PC-9 (cell line): ENCODE data around the gene CNTN4. TPM values are rescaled to one million over a fixed set of nuclear protein-coding genes. Genes with fewer than 3 reads are reported as not detected.

Experiments
- BruUV-seq: library from RNA; stranded (reverse); fragments of 400-500 nt; replicated peaks from 2 replicates; lab custom pipeline; 2021; lab: Mats Ljungman, UMichigan
- CTCF ChIA-PET: fragments of 300-600 bp; sonication (Branson Sonifier 250); formaldehyde crosslinking; loops from one replicate; lab custom pipeline; 2022; ENCODE audit warnings: antibody characterized with exemption; lab: Charles Lee
- POLR2A ChIA-PET: fragments of 300-600 bp; sonication (Branson Sonifier 250); formaldehyde crosslinking; loops from one replicate; lab custom pipeline; 2022; ENCODE audit warnings: antibody characterized with exemption; ENCODE audit not compliant: unreplicated experiment; lab: Charles Lee
- DNase-seq, 2 experiments: peaks; one replicate each; pipeline versions ENCODE4 v3.0.0 to v3.0.0-alpha.2; 2015 to 2022; ENCODE audit warnings: mixed read lengths in 1 of 2
- H2AFZ ChIP-seq: fragments of 200-600 bp; sonication (generic); 2 replicates; pipeline ENCODE4 v1.8.1; 2017; ENCODE audit warnings: antibody characterized with exemption
- H3F3A ChIP-seq: fragments of 200-600 bp; sonication (generic); 2 replicates; pipeline ENCODE4 v1.8.1; 2017; ENCODE audit warnings: antibody characterized with exemption, mild to moderate bottlenecking, low read depth; ENCODE audit not compliant: insufficient read depth
- H3K27ac ChIP-seq: fragments of 200-600 bp; sonication (generic); 2 replicates; pipeline ENCODE4 v1.6.1; 2016; ENCODE audit warnings: mixed run types
- H3K27me3 ChIP-seq: fragments of 200-600 bp; sonication (generic); 2 replicates; pipeline ENCODE4 v1.6.1; 2016; ENCODE audit warnings: low read depth, mixed run types; ENCODE audit not compliant: insufficient read depth
- H3K36me3 ChIP-seq: fragments of 200-600 bp; sonication (generic); 2 replicates; pipeline ENCODE4 v1.6.1; 2016; ENCODE audit warnings: low read depth, mixed run types
- H3K4me1 ChIP-seq: fragments of 200-600 bp; sonication (generic); replicated peaks from 2 replicates; pipeline ENCODE4 v1.6.1; 2016; ENCODE audit warnings: mixed run types; ENCODE audit not compliant: insufficient read depth
- H3K4me2 ChIP-seq: fragments of 200-600 bp; sonication (generic); 2 replicates; pipeline ENCODE4 v1.6.1; 2017; ENCODE audit warnings: mixed run types
- H3K4me3 ChIP-seq: fragments of 200-600 bp; sonication (generic); 2 replicates; pipeline ENCODE4 v1.6.1; 2016; ENCODE audit warnings: mixed run types
- H3K79me2 ChIP-seq: fragments of 200-600 bp; sonication (generic); 2 replicates; pipeline ENCODE4 v1.6.1; 2017; ENCODE audit warnings: low read depth, mixed run types
- H3K9me2 ChIP-seq: fragments of 200-600 bp; sonication (generic); 2 replicates; pipeline ENCODE4 v1.8.1; 2017; ENCODE audit warnings: mild to moderate bottlenecking; ENCODE audit not compliant: insufficient read depth
- H3K9me3 ChIP-seq: fragments of 200-600 bp; sonication (generic); 2 replicates; pipeline ENCODE4 v1.8.1; 2016; ENCODE audit warnings: low read depth; ENCODE audit not compliant: insufficient read depth
- H4K20me1 ChIP-seq: fragments of 200-600 bp; sonication (generic); 2 replicates; pipeline ENCODE4 v1.8.1; 2017; ENCODE audit not compliant: insufficient read depth
- EZH2 ChIP-seq: fragments of 200-600 bp; sonication (generic); IDR thresholded peaks from 2 replicates; pipeline ENCODE4 v1.8.0; 2017; ENCODE audit warnings: antibody characterized with exemption, low read depth
- intact Hi-C: fragments of 100-400 bp; cut with micrococcal nuclease; formaldehyde crosslinking; loops from one replicate; pipeline ENCODE4 v1.10.0; 2022; ENCODE audit not compliant: unreplicated experiment
- total RNA-seq: library from RNA; stranded (reverse); gene quantifications from 2 replicates; pipeline ENCODE4 v1.2.3, GENCODE V29; 2021
- TF ChIP-seq, protein P1 (sequence below): fragments of 200-600 bp; sonication (generic); conservative IDR thresholded peaks from 2 replicates; pipeline ENCODE4 v1.6.1; 2017; ENCODE audit warnings: mixed run types, antibody characterized with exemption, mild to moderate bottlenecking, moderate library complexity

Gene CNTN4
- total RNA-seq, 1 experiment from 2014 or later, result not detected

DNA sequence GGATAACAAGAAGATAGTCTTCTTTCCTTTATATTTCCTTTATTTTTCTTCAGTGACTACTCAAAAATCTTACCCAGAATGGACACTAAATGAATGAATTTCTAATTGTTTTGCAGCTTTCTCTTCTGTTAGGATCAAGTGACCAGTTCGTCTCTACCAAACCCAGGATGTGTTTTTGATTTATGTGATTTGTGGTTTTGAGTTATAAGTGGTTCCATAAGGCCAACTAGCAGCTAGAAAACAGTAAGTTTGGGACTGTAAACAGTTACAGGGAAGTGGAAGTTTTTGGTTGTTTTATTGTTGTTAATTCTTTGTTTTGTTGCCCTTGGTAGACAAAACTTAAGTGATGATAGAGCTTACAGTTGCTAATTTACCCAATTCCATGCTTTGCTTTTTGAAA is 555.0 kb downstream of the CNTN4 start:
- POLR2A ChIA-PET, result no interaction called here
- intact Hi-C loops, result no loop called here
- Histone ChIP-seq H3K4me2 (no peak overlapping the region), H4K20me1 (no peaks in the 10 kb centered on the region), H3F3A (no peaks in the 10 kb centered on the region), H3K79me2 (no peaks in the 10 kb centered on the region), H3K9me3 (no peaks in the 10 kb centered on the region), H3K27ac (no peak overlapping the region), H3K4me3 (no peak overlapping the region), H3K36me3 (no peaks in the 10 kb centered on the region), H2AFZ (no peak overlapping the region), H3K4me1 (no peaks in the 10 kb centered on the region), H3K27me3 (no peaks in the 10 kb centered on the region), H3K9me2 (no peaks in the 10 kb centered on the region)
- DNase-seq, result no peak
- no TSS peak for BruUV-seq
- TF ChIP-seq, protein P1, sequence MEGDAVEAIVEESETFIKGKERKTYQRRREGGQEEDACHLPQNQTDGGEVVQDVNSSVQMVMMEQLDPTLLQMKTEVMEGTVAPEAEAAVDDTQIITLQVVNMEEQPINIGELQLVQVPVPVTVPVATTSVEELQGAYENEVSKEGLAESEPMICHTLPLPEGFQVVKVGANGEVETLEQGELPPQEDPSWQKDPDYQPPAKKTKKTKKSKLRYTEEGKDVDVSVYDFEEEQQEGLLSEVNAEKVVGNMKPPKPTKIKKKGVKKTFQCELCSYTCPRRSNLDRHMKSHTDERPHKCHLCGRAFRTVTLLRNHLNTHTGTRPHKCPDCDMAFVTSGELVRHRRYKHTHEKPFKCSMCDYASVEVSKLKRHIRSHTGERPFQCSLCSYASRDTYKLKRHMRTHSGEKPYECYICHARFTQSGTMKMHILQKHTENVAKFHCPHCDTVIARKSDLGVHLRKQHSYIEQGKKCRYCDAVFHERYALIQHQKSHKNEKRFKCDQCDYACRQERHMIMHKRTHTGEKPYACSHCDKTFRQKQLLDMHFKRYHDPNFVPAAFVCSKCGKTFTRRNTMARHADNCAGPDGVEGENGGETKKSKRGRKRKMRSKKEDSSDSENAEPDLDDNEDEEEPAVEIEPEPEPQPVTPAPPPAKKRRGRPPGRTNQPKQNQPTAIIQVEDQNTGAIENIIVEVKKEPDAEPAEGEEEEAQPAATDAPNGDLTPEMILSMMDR, result no peak
- no peak for TF ChIP-seq EZH2
- CTCF ChIA-PET, result no interaction called here

DNA sequence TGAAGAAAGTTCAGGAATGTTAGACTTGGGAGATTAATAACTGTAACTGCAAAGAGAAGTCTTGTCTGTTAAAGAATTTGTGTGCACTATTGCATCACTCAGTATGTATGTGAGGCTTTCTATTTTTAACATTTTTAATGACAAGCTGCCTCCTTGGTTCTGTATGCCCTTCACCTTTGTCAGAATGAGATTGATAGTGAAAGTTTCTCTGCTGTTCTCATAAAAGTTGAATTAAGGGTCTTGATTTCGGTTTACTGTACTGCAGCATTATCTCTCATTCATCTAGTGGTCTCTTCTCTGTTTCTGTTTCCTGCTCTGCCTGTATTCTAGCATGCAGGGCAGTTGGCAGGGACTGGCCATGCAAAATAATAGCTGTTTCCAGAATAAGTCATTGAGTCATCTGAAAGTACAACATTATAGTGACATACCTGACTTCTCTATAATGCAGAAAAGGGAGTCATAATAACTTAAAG is 556.6 kb downstream of the CNTN4 start:
- CTCF ChIA-PET, result no interaction called here
- no peaks in the 10 kb centered on the region for H3K9me2 ChIP-seq
- no peak overlapping the region for H2AFZ ChIP-seq
- no peaks in the 10 kb centered on the region for H3F3A ChIP-seq
- DNase-seq, result no peak
- no peak overlapping the region for H3K27ac ChIP-seq
- BruUV-seq, result no TSS peak
- TF ChIP-seq, protein P1, result no peak
- no peak for TF ChIP-seq EZH2
- intact Hi-C loops, result no loop called here
- H3K4me1 ChIP-seq, result no peaks in the 10 kb centered on the region
- H3K4me3 ChIP-seq, result no peak overlapping the region
- POLR2A ChIA-PET, result no interaction called here
- no peaks in the 10 kb centered on the region for H3K79me2 ChIP-seq
- no peaks in the 10 kb centered on the region for H3K36me3 ChIP-seq
- H3K27me3 ChIP-seq, result no peaks in the 10 kb centered on the region
- H3K9me3 ChIP-seq, result no peaks in the 10 kb centered on the region
- H4K20me1 ChIP-seq, result no peaks in the 10 kb centered on the region
- no peak overlapping the region for H3K4me2 ChIP-seq

DNA sequence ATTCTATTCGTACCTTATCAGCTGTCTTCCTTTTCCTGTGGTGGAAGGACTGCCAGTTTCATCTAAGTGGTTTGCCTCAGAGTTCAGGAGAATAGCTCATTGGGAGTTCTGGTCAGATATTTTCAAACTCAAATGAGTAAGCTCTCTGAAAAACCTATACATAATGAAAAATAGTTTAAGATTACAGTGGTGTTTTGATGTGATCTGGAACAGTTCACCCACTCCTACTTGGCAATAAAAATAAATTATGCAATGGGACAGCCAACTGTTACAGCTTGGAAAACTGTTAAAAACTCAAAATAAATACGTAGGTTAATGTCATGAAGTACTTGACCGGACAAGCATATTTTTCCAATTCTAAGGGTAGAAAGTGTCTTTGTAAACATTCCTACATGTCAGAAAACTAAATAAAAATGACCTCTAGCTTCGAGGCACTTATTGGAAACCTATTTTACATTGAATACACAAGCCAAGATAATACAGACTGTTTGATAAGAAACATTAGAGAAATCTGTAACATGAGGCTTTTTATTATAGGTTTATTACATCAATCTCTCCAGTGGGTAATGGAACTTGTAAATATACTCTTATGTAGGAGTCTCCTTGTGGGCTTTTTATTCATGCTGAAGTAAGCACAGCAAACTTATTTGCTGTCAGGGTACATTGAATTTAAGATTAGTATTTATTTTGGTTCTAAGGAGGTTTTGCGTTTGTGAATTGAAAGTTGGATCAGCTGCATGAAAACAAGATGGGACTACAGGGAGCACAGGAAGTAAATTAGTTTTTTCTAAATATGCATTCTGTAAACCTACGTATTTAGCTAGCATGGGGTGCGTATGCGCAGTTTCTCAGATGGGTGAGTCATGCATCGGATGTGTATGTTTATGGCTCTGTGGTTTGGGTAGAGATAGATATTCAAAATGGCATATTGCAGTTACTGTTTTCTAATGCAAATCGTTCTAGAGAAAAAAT is 558.4 kb downstream of the CNTN4 start:
- no peaks in the 10 kb centered on the region for H3F3A ChIP-seq
- H3K4me1 ChIP-seq, result no peaks in the 10 kb centered on the region
- H3K36me3 ChIP-seq, result no peaks in the 10 kb centered on the region
- no peaks in the 10 kb centered on the region for H4K20me1 ChIP-seq
- no peak overlapping the region for H2AFZ ChIP-seq
- CTCF ChIA-PET, result no interaction called here
- H3K9me2 ChIP-seq, result no peaks in the 10 kb centered on the region
- H3K4me3 ChIP-seq, result no peak overlapping the region
- H3K4me2 ChIP-seq, result no peak overlapping the region
- no peaks in the 10 kb centered on the region for H3K9me3 ChIP-seq
- TF ChIP-seq, protein P1, result no peak
- no peak for TF ChIP-seq EZH2
- intact Hi-C loops, result no loop called here
- H3K27ac ChIP-seq, result no peak overlapping the region
- POLR2A ChIA-PET, result no interaction called here
- H3K27me3 ChIP-seq, result no peaks in the 10 kb centered on the region
- no peaks in the 10 kb centered on the region for H3K79me2 ChIP-seq
- no peak for DNase-seq
- no TSS peak for BruUV-seq
